ENCODE measurements around the gene SCN3A. TPM values are rescaled to one million over a fixed set of nuclear protein-coding genes. Genes with fewer than 3 reads are reported as not detected.

SCN3A gene
- 0.23 and 1.5 TPM in 2 replicates for total RNA-seq (2014; rRNA removed; shearing (Covaris generic))
- 0.05 and 0.07 TPM in 2 replicates for polyA plus RNA-seq (2015; cell fraction: cytosol; rRNA removed)
- polyA plus RNA-seq (2015; cell fraction: nucleus; rRNA removed), result 0.12 and 0.17 TPM in 2 replicates

GRCh38 chr2:165203689-165204559 is at the start of gene SCN3A:
Gene SCN3A (minus strand): TSS chr2:165204050. CDS start chr2:165176394, 27,656 bp downstream.
- peak; percentile 69 for DNase-seq (ENCODE audit: low read depth)

- DNase-seq (ENCODE audit: low read depth), result no peak
These were observed 49.3 kb upstream of the SCN3A start for GRCh38 chr2:165253178-165253577.

- DNase-seq (ENCODE audit: low read depth), result peak; percentile 18
These were observed 47.5 kb upstream of the SCN3A start for GRCh38 chr2:165251366-165251765.

- no peak for DNase-seq (ENCODE audit: low read depth)
These were observed 44.4 kb upstream of the SCN3A start for GRCh38 chr2:165248238-165248637.

GRCh38 chr2:165245081-165245793 is 41.4 kb upstream of the SCN3A start:
- DNase-seq (ENCODE audit: low read depth), result no peak

- DNase-seq (ENCODE audit: low read depth), result no peak
These were observed 37.1 kb upstream of the SCN3A start for GRCh38 chr2:165240916-165241315.

- DNase-seq (ENCODE audit: low read depth), result no peak
These were observed 36.1 kb upstream of the SCN3A start for GRCh38 chr2:165239856-165240515.

GRCh38 chr2:165239230-165239629 is 35.4 kb upstream of the SCN3A start, which contains the start of gene SCN2A:
Gene SCN2A (plus strand): TSS chr2:165239414. CDS start chr2:165295824, 56,410 bp downstream.
- peak; percentile 47 for DNase-seq (ENCODE audit: low read depth)

GRCh38 chr2:165238295-165238694 is 34.4 kb upstream of the SCN3A start:
- no peak for DNase-seq (ENCODE audit: low read depth)

- DNase-seq (ENCODE audit: low read depth), result no peak
These were observed 33.2 kb upstream of the SCN3A start for GRCh38 chr2:165237056-165237455.

- DNase-seq (ENCODE audit: low read depth), result no peak
These were observed 23.7 kb upstream of the SCN3A start for GRCh38 chr2:165227571-165227970.

- no peak for DNase-seq (ENCODE audit: low read depth)
These were observed 21.1 kb upstream of the SCN3A start for GRCh38 chr2:165224941-165225340.

- DNase-seq (ENCODE audit: low read depth), result peak; percentile 85
These were observed 15.6 kb upstream of the SCN3A start for GRCh38 chr2:165219481-165219880.

GRCh38 chr2:165214093-165214492 is 10.2 kb upstream of the SCN3A start:
- DNase-seq (ENCODE audit: low read depth), result no peak

GRCh38 chr2:165208094-165208493 is 4.2 kb upstream of the SCN3A start:
- DNase-seq (ENCODE audit: low read depth), result no peak

- DNase-seq (ENCODE audit: low read depth), result no peak
These were observed 2.0 kb upstream of the SCN3A start for GRCh38 chr2:165205865-165206264.

- DNase-seq (ENCODE audit: low read depth), result no peak
These were observed 1.6 kb downstream of the SCN3A start for GRCh38 chr2:165202239-165202638.

GRCh38 chr2:165198181-165198580 is 5.7 kb downstream of the SCN3A start:
- DNase-seq (ENCODE audit: low read depth), result no peak

GRCh38 chr2:165197346-165197745 is 6.5 kb downstream of the SCN3A start:
- DNase-seq (ENCODE audit: low read depth), result no peak

- no peak for DNase-seq (ENCODE audit: low read depth)
These were observed 7.4 kb downstream of the SCN3A start for GRCh38 chr2:165196411-165196810.

- DNase-seq (ENCODE audit: low read depth), result no peak
These were observed 10.6 kb downstream of the SCN3A start for GRCh38 chr2:165193178-165193777.
